Neural cell (in vitro differentiated cells): ENCODE results near the gene UNC5C. TPM values are rescaled to one million over a fixed set of nuclear protein-coding genes. Genes with fewer than 3 reads are reported as not detected.

Experiments used
- H2AFZ ChIP-seq: fragments of 200-600, 300-800 bp; sonication (generic), shearing (Covaris generic); 2 replicates; pipeline ENCODE4 v1.6.0; 2014; ENCODE audit warnings: low read depth, mild to moderate bottlenecking, antibody characterized with exemption, low read length, moderate library complexity
- H3F3A ChIP-seq: fragments of 200-600 bp; shearing (Covaris generic); 2 replicates; pipeline ENCODE4 v1.6.1; 2016; ENCODE audit warnings: mild to moderate bottlenecking, moderate library complexity, mixed read lengths, antibody characterized with exemption, low read length; ENCODE audit not compliant: insufficient read depth, poor library complexity, severe bottlenecking
- H3K27ac ChIP-seq: fragments of 200-600, 300-800 bp; sonication (generic), shearing (Covaris generic); 2 replicates; pipeline ENCODE4 v1.5.1; 2014; ENCODE audit warnings: mild to moderate bottlenecking, low read length, moderate library complexity
- H3K27me3 ChIP-seq: fragments of 300-800, 200-600 bp; sonication (generic), shearing (Covaris generic); 2 replicates; pipeline ENCODE4 v1.6.0; 2014; ENCODE audit warnings: mild to moderate bottlenecking, low read depth, low read length, moderate library complexity; ENCODE audit not compliant: insufficient read depth
- H3K36me3 ChIP-seq: fragments of 300-800, 200-600 bp; sonication (generic), shearing (Covaris generic); 2 replicates; pipeline ENCODE4 v1.5.1; 2014; ENCODE audit warnings: mild to moderate bottlenecking, antibody characterized with exemption, low read length, moderate library complexity; ENCODE audit not compliant: insufficient read depth
- H3K4me2 ChIP-seq: fragments of 300-800, 200-600 bp; sonication (generic), shearing (Covaris generic); 2 replicates; pipeline ENCODE4 v1.6.0; 2014; ENCODE audit warnings: mild to moderate bottlenecking, low read length
- H3K4me3 ChIP-seq: fragments of 300-800, 200-600 bp; sonication (generic), shearing (Covaris generic); 2 replicates; pipeline ENCODE4 v1.5.1; 2014; ENCODE audit warnings: mild to moderate bottlenecking, low read length, moderate library complexity
- H3K79me2 ChIP-seq: fragments of 200-600 bp; shearing (Covaris generic); replicated peaks from 2 replicates; pipeline ENCODE4 v1.6.0; 2014; ENCODE audit warnings: mild to moderate bottlenecking, low read length, moderate library complexity; ENCODE audit not compliant: insufficient read depth
- H3K9ac ChIP-seq: fragments of 300-800, 200-600 bp; sonication (generic), shearing (Covaris generic); 2 replicates; pipeline ENCODE4 v1.6.1; 2016; ENCODE audit warnings: mild to moderate bottlenecking, low read length, mixed read lengths
- H3K9me2 ChIP-seq: fragments of 200-600 bp; shearing (Covaris generic); 2 replicates; pipeline ENCODE4 v1.6.1; 2016; ENCODE audit warnings: mild to moderate bottlenecking, low read length, mixed read lengths; ENCODE audit not compliant: insufficient read depth
- H3K9me3 ChIP-seq: fragments of 200-600, 300-800 bp; sonication (generic), shearing (Covaris generic); 2 replicates; pipeline ENCODE4 v1.6.1; 2016; ENCODE audit warnings: mild to moderate bottlenecking, mixed run types, low read length, moderate library complexity, mixed read lengths
- H4K20me1 ChIP-seq: fragments of 200-600 bp; shearing (Covaris generic); 2 replicates; pipeline ENCODE4 v1.6.1; 2016; ENCODE audit warnings: mild to moderate bottlenecking, mixed run types; ENCODE audit not compliant: insufficient read depth
- EP300 ChIP-seq: fragments of 450-650 bp; conservative IDR thresholded peaks from 2 replicates; pipeline ENCODE4 v1.6.1; 2014; ENCODE audit warnings: antibody characterized with exemption, mild to moderate bottlenecking, moderate library complexity; ENCODE audit not compliant: poor library complexity, severe bottlenecking
- EZH2 ChIP-seq: fragments of 200-600, 300-800 bp; shearing (Covaris generic), sonication (generic); IDR thresholded peaks from 2 replicates; pipeline ENCODE4 v1.6.1; 2014; ENCODE audit warnings: antibody characterized with exemption, low read length, borderline replicate concordance, mild to moderate bottlenecking; ENCODE audit not compliant: insufficient read depth, poor library complexity, severe bottlenecking
- MXI1 ChIP-seq: fragments of 450-650 bp; conservative IDR thresholded peaks from 2 replicates; pipeline ENCODE4 v1.6.1; 2014; ENCODE audit warnings: antibody characterized with exemption, mild to moderate bottlenecking; ENCODE audit not compliant: poor library complexity, severe bottlenecking
- POLR2AphosphoS5 ChIP-seq: IDR thresholded peaks from 2 replicates; pipeline ENCODE4 v1.6.1; 2012
- RAD21 ChIP-seq: fragments of 450-650 bp; conservative IDR thresholded peaks from 2 replicates; pipeline ENCODE4 v1.6.1; 2014; ENCODE audit warnings: antibody characterized with exemption, mild to moderate bottlenecking, moderate library complexity
- SMC3 ChIP-seq: fragments of 450-650 bp; conservative IDR thresholded peaks from 2 replicates; pipeline ENCODE4 v1.6.1; 2014; ENCODE audit warnings: antibody characterized with exemption, mild to moderate bottlenecking, moderate library complexity; ENCODE audit not compliant: poor library complexity
- TAF1 ChIP-seq: IDR thresholded peaks from 2 replicates; pipeline ENCODE4 v1.6.1; 2012; ENCODE audit warnings: low read depth
- polyA plus RNA-seq: library from polyadenylated mRNA; depleted of rRNA; stranded (reverse); fragments of >200 nt; gene quantifications from 2 replicates; pipeline ENCODE4 v1.2.3, GENCODE V29; 2014
- TF ChIP-seq, protein P1 (sequence below): IDR thresholded peaks from 2 replicates; pipeline ENCODE4 v1.6.1; 2012; ENCODE audit warnings: borderline replicate concordance
- TF ChIP-seq, protein P2 (sequence below): fragments of 450-650 bp; IDR thresholded peaks from 2 replicates; pipeline ENCODE4 v1.5.1; 2014; ENCODE audit warnings: antibody characterized with exemption, mild to moderate bottlenecking, moderate library complexity; ENCODE audit not compliant: poor library complexity, severe bottlenecking

Gene UNC5C
- polyA plus RNA-seq, 1 donor from 2014 or later: 0.56 TPM

GRCh38 chr4:95272036-95272435 lies 276.7 kb downstream of the UNC5C start:
- no peaks in the 10 kb centered on the region for H3K9me3 ChIP-seq
- no peaks in the 10 kb centered on the region for H3K79me2 ChIP-seq
- no peaks in the 10 kb centered on the region for H3K27me3 ChIP-seq
- H3K4me3 ChIP-seq: no peak overlapping the region
- no peaks in the 10 kb centered on the region for H3F3A ChIP-seq
- no peak overlapping the region for H3K4me2 ChIP-seq
- H2AFZ ChIP-seq: no peak overlapping the region
- no peaks in the 10 kb centered on the region for H3K9me2 ChIP-seq
- H3K27ac ChIP-seq: no peak overlapping the region
- no peak overlapping the region for H3K9ac ChIP-seq
- H4K20me1 ChIP-seq: no peaks in the 10 kb centered on the region
- TF ChIP-seq RAD21 (no peak), POLR2AphosphoS5 (no peak), TAF1 (no peak), EZH2 (no peak), EP300 (no peak), MXI1 (no peak), SMC3 (no peak)
- TF ChIP-seq, protein P1, sequence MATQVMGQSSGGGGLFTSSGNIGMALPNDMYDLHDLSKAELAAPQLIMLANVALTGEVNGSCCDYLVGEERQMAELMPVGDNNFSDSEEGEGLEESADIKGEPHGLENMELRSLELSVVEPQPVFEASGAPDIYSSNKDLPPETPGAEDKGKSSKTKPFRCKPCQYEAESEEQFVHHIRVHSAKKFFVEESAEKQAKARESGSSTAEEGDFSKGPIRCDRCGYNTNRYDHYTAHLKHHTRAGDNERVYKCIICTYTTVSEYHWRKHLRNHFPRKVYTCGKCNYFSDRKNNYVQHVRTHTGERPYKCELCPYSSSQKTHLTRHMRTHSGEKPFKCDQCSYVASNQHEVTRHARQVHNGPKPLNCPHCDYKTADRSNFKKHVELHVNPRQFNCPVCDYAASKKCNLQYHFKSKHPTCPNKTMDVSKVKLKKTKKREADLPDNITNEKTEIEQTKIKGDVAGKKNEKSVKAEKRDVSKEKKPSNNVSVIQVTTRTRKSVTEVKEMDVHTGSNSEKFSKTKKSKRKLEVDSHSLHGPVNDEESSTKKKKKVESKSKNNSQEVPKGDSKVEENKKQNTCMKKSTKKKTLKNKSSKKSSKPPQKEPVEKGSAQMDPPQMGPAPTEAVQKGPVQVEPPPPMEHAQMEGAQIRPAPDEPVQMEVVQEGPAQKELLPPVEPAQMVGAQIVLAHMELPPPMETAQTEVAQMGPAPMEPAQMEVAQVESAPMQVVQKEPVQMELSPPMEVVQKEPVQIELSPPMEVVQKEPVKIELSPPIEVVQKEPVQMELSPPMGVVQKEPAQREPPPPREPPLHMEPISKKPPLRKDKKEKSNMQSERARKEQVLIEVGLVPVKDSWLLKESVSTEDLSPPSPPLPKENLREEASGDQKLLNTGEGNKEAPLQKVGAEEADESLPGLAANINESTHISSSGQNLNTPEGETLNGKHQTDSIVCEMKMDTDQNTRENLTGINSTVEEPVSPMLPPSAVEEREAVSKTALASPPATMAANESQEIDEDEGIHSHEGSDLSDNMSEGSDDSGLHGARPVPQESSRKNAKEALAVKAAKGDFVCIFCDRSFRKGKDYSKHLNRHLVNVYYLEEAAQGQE: no peak
- TF ChIP-seq, protein P2, sequence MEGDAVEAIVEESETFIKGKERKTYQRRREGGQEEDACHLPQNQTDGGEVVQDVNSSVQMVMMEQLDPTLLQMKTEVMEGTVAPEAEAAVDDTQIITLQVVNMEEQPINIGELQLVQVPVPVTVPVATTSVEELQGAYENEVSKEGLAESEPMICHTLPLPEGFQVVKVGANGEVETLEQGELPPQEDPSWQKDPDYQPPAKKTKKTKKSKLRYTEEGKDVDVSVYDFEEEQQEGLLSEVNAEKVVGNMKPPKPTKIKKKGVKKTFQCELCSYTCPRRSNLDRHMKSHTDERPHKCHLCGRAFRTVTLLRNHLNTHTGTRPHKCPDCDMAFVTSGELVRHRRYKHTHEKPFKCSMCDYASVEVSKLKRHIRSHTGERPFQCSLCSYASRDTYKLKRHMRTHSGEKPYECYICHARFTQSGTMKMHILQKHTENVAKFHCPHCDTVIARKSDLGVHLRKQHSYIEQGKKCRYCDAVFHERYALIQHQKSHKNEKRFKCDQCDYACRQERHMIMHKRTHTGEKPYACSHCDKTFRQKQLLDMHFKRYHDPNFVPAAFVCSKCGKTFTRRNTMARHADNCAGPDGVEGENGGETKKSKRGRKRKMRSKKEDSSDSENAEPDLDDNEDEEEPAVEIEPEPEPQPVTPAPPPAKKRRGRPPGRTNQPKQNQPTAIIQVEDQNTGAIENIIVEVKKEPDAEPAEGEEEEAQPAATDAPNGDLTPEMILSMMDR: no peak
- H3K36me3 ChIP-seq: no peaks in the 10 kb centered on the region

DNA sequence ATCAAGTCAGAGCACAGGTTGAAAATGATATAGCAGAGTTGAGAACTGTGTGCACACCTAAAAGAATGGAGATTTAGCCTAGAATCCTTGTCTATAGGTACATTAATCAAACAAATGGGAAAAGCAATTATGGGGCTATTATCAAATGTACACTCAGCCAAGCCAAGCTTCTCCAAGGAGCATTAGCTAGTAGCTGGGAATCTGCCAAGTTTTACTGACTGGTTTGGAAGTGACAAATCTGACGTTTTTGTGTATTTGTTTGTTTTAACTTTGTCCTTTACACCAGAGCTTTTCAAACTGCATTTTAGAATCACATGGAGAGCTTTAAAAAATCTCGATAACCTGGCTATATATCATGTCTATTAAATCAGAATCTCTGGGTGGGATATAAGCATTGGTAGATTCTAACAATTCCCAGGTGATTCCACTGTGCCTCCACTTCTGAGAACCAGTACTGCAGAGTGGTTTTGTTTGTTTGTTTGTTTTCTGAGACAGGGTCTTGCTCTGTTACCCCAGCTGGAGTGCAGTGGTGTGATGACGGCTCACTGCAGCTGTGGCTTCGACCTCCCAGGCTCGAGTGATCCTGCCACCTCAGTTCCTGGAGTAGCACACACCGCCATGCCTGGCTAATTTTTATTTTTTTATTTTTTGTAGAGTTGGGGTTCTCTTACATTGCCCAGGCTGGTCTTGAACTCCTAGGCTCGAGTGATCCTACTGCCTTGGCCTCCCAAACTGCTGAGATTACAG lies 279.8 kb downstream of the UNC5C start:
- no peaks in the 10 kb centered on the region for H4K20me1 ChIP-seq
- H3K27ac ChIP-seq: no peak overlapping the region
- no peak overlapping the region for H3K4me2 ChIP-seq
- no peak for TF ChIP-seq EP300
- TF ChIP-seq, protein P2: no peak
- no peak for TF ChIP-seq POLR2AphosphoS5
- TF ChIP-seq MXI1: no peak
- no peak for TF ChIP-seq EZH2
- TF ChIP-seq SMC3: no peak
- no peak for TF ChIP-seq RAD21
- TF ChIP-seq, protein P1: no peak
- TF ChIP-seq TAF1: no peak
- no peaks in the 10 kb centered on the region for H3K36me3 ChIP-seq
- H3K9ac ChIP-seq: no peak overlapping the region
- no peaks in the 10 kb centered on the region for H3K27me3 ChIP-seq
- no peaks in the 10 kb centered on the region for H3K79me2 ChIP-seq
- no peaks in the 10 kb centered on the region for H3K9me2 ChIP-seq
- H3F3A ChIP-seq: no peaks in the 10 kb centered on the region
- no peak overlapping the region for H2AFZ ChIP-seq
- no peaks in the 10 kb centered on the region for H3K9me3 ChIP-seq
- H3K4me3 ChIP-seq: no peak overlapping the region
